Measurements from ENCODE around the gene RBM22.
A peak's percentile ranks its signal among the peaks of the same experiment; 100 is the strongest.

RBM22 gene

DNA sequence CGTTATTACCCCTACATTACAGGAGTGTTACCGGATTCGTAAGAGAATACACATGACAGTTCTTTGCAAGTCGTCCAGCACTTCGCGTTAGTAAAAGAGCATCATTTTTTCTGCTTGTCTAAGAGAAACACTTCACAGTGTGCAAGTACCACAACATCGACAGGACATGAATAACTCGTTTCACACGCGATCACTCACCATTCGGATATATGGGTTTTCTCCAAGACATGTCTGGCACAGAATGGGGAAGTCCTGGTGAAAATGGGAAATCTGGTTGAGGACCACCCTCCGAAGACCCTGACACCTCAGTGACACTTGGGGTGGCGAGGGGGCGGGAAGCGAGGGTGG is 642 bp downstream of the RBM22 start:
- H3K27ac Mint-ChIP-seq, result no peak overlapping the region
- H3K4me1 Mint-ChIP-seq, result peaks cover 3% of the 10 kb centered on the region
- no peaks in the 10 kb centered on the region for H3K27me3 Mint-ChIP-seq
- H3K9me3 Mint-ChIP-seq, result no peaks in the 10 kb centered on the region
- H3K36me3 Mint-ChIP-seq, result peaks cover 8% of the 10 kb centered on the region
- DNase-seq (ENCODE audit: low spot score in 2 of 2) (no peak), ATAC-seq (ENCODE audit: low read depth) (no peak)
- no peak overlapping the region for H3K4me3 Mint-ChIP-seq

GRCh38 chr5:150694612-150695011 is 6.2 kb downstream of the RBM22 start:
- no peak for ATAC-seq (ENCODE audit: low read depth)
- H3K27me3 Mint-ChIP-seq, result no peaks in the 10 kb centered on the region
- H3K4me1 Mint-ChIP-seq, result peaks cover 3% of the 10 kb centered on the region
- no peak for DNase-seq (ENCODE audit: low spot score in 2 of 2)
- peak overlapping the region; percentile 20 for H3K27ac Mint-ChIP-seq
- H3K36me3 Mint-ChIP-seq, result peaks cover 29% of the 10 kb centered on the region
- no peaks in the 10 kb centered on the region for H3K9me3 Mint-ChIP-seq
- no peak overlapping the region for H3K4me3 Mint-ChIP-seq

DNA sequence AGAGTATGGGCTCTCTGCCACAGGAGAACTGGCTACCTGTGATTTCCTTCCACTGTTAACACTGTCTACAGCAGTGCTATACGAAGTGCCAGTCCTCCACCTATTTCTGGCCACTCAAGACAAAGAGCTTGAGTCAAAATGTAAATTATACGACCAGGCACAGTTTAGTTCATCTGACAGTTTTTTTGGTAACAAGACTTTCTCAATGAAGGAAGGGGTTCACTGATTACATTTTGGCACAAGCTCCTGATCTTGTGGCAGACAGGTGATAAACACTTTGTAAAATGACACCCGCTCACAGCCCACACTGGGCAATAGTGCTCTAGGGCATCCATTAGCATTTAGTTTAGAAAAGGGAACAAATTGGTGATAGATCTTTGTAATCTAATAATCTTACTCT is 8.6 kb downstream of the RBM22 start:
- ATAC-seq (ENCODE audit: low read depth) (no peak), DNase-seq (ENCODE audit: low spot score in 2 of 2) (no peak)
- Mint-ChIP-seq H3K36me3 (peaks cover 34% of the 10 kb centered on the region), H3K4me1 (no peaks in the 10 kb centered on the region), H3K4me3 (no peak overlapping the region), H3K27ac (no peak overlapping the region), H3K9me3 (no peaks in the 10 kb centered on the region), H3K27me3 (no peaks in the 10 kb centered on the region)

DNA sequence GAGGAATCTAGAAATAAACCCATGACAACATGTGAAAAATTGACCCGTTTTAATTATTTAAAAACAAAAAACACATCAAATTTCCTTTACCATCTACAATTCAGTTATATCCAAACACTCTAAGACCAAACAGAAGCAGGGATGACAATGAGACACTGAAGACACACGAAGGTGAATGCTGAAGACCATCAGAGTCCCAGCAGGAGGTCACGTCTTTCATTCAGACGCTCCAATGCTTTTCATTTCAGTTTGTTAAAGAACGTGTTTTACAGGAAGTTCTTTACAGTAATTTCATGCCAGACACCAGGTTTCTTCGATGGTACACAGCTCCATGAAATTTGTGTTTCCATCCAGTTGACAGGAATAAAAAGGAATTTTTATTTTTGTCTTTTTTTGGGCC is 10.1 kb downstream of the RBM22 start:
- ATAC-seq (ENCODE audit: low read depth) (no peak), DNase-seq (ENCODE audit: low spot score in 2 of 2) (no peak)
- no peaks in the 10 kb centered on the region for H3K27me3 Mint-ChIP-seq
- peaks cover 32% of the 10 kb centered on the region for H3K36me3 Mint-ChIP-seq
- H3K9me3 Mint-ChIP-seq, result no peaks in the 10 kb centered on the region
- H3K4me1 Mint-ChIP-seq, result no peaks in the 10 kb centered on the region
- H3K27ac Mint-ChIP-seq, result no peak overlapping the region
- no peak overlapping the region for H3K4me3 Mint-ChIP-seq

DNA sequence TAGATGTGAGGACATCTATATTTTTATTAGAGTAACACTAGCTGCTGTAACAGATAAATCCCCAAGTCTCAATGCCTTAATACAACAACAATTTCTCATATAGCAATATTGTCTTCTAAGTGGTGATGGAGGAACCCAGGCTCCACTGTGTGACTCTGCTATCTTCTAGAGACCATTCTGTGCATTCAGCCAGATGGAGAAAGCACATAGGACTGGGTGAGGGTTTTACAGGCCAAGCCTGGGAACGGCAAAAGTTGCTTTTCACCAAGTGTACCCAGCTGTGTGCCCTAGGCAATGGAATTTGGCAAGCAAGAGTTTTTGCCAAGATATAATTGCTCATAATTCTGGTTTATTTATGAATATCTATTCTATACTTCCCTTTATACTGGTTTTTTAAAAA is 11.7 kb downstream of the RBM22 start:
- DNase-seq (ENCODE audit: low spot score in 2 of 2), result no peak
- no peak overlapping the region for H3K4me3 Mint-ChIP-seq
- H3K27me3 Mint-ChIP-seq, result no peaks in the 10 kb centered on the region
- no peaks in the 10 kb centered on the region for H3K4me1 Mint-ChIP-seq
- H3K27ac Mint-ChIP-seq, result no peak overlapping the region
- no peaks in the 10 kb centered on the region for H3K9me3 Mint-ChIP-seq
- ATAC-seq (ENCODE audit: low read depth), result no peak
- H3K36me3 Mint-ChIP-seq, result peaks cover 27% of the 10 kb centered on the region

DNA sequence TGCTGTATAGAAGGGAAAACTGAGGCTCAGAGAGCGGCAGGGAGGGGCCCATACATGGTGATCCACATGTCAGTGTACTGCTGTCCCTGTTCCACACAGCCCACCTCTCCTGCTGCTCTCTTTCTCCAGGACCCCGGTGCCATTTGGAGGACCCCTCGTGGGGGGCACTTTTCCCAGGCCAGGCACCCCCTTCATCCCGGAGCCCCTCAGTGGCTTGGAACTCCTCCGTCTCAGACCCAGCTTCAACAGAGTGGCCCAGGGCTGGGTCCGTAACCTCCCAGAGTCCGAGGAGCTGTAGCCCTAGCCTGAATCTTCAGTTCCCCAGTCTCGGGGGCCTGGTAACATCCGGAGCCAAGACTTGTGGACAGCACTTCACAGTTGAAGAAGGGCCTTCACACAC is 24.3 kb downstream of the RBM22 start:
- ATAC-seq (ENCODE audit: low read depth) (no peak), DNase-seq (ENCODE audit: low spot score in 2 of 2) (no peak)
- Mint-ChIP-seq H3K36me3 (peaks cover 5% of the 10 kb centered on the region), H3K9me3 (no peaks in the 10 kb centered on the region), H3K4me3 (no peak overlapping the region), H3K27ac (no peak overlapping the region), H3K4me1 (no peaks in the 10 kb centered on the region), H3K27me3 (peaks cover 2% of the 10 kb centered on the region)

DNA sequence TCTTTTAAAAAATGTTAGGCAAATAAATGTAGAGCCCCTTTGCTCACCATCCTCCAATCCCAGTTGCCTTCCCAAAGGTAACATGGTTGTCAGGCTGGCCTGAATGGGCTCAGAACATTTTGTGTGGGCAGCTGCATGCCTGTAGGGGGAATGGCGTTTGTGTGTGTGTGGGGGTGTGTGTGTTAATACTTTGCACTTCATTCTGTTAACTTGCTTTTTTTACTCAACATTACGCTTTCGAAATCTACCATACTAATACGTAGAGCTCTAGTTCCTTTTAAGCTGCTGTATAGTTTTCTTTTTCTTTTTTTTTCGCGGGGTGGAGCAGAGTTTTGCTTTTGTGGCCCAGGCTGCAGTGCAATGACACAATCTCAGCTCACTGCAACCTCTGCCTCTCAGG is 25.8 kb downstream of the RBM22 start:
- ATAC-seq (ENCODE audit: low read depth) (no peak), DNase-seq (ENCODE audit: low spot score in 2 of 2) (no peak)
- peaks cover 5% of the 10 kb centered on the region for H3K27me3 Mint-ChIP-seq
- H3K4me3 Mint-ChIP-seq, result no peak overlapping the region
- H3K36me3 Mint-ChIP-seq, result no peaks in the 10 kb centered on the region
- no peaks in the 10 kb centered on the region for H3K4me1 Mint-ChIP-seq
- no peak overlapping the region for H3K27ac Mint-ChIP-seq
- no peaks in the 10 kb centered on the region for H3K9me3 Mint-ChIP-seq

DNA sequence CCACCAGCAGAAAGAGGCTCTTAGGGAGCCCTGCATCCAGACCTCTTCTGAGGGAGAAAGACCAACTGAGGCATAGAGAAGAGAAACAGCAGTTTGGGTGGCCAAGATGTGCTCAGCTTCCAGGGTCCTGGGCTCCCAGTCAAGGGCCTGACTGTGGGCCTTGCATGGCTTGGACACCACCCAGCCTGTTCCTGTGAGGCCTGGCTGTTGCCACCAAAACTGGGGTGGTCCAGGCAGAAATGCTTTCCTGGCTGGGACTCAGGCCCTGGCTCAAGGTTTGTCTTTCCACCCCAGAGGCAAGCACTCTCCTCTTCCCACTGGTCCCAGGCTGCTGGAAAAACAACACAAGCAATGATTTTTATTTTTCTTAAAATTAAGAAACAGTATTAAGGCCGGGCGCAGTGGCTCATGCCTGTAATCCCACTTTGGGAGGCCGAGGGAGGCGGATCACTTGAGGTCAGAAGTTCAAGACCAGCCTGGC is 26.5 kb downstream of the RBM22 start:
- Mint-ChIP-seq H3K4me1 (no peaks in the 10 kb centered on the region), H3K9me3 (no peaks in the 10 kb centered on the region), H3K36me3 (no peaks in the 10 kb centered on the region), H3K27me3 (peaks cover 8% of the 10 kb centered on the region), H3K27ac (no peak overlapping the region), H3K4me3 (no peak overlapping the region)
- ATAC-seq (ENCODE audit: low read depth), result no peak
- DNase-seq (ENCODE audit: low spot score in 2 of 2), result no peak

DNA sequence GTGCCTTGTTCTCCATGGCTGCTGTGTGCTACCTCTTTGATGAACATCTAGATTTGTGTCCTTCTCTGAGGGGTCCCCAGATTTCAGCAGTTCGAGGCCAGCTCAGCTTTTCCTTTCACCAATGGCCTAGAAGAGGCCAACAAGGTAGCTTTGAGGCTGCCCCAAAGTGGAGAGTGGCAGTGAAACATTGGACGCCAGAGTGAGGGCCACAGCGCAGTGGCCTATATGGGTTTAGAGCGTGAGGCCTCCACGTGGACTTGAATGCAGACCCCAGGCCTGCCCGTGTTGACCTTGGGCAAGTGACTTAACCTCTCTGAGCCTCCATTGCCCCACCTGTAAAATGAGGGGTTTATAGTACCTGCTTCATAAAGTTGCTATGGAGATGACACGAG is 28.0 kb downstream of the RBM22 start:
- Mint-ChIP-seq H3K4me1 (no peaks in the 10 kb centered on the region), H3K27ac (no peak overlapping the region), H3K27me3 (peaks cover 8% of the 10 kb centered on the region), H3K36me3 (no peaks in the 10 kb centered on the region), H3K4me3 (no peak overlapping the region), H3K9me3 (no peaks in the 10 kb centered on the region)
- ATAC-seq (ENCODE audit: low read depth) (no peak), DNase-seq (ENCODE audit: low spot score in 2 of 2) (no peak)

DNA sequence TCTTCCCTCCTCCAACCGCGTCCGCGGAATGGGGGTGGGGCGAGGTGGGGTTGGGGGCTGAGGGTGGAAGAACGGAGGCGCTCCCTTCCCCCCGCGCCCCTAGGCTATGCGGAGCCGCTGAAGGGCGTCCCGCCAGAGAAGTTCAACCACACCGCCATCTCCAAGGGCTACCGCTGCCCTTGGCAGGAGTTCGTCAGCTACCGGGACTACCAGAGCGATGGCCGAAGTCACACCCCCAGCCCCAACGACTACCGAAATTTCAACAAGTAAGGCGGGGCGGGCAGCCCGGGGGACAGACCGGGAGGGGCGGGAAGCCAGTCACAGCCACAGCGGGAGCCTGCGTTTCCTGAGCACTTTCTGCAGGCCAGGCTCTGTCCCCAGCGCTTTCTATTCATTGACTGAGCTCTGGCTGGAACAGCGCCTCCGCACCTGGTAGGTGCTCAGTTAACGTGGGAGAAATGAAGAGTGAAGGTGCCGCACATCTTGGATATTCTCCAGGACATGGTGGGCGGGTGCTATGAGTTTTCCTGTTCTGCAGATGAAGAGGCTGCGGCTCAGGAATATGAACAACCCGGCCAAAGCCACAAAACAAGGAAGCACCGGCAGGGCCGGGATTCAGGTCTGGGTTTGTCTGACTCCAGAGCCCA is 28.5 kb downstream of the RBM22 start:
- H3K27ac Mint-ChIP-seq, result no peak overlapping the region
- ATAC-seq (ENCODE audit: low read depth) (peak; percentile 51), DNase-seq (ENCODE audit: low spot score in 2 of 2) (no peak)
- H3K4me1 Mint-ChIP-seq, result no peaks in the 10 kb centered on the region
- no peaks in the 10 kb centered on the region for H3K9me3 Mint-ChIP-seq
- peaks cover 8% of the 10 kb centered on the region for H3K27me3 Mint-ChIP-seq
- H3K36me3 Mint-ChIP-seq, result no peaks in the 10 kb centered on the region
- H3K4me3 Mint-ChIP-seq, result peak overlapping the region; percentile 71

DNA sequence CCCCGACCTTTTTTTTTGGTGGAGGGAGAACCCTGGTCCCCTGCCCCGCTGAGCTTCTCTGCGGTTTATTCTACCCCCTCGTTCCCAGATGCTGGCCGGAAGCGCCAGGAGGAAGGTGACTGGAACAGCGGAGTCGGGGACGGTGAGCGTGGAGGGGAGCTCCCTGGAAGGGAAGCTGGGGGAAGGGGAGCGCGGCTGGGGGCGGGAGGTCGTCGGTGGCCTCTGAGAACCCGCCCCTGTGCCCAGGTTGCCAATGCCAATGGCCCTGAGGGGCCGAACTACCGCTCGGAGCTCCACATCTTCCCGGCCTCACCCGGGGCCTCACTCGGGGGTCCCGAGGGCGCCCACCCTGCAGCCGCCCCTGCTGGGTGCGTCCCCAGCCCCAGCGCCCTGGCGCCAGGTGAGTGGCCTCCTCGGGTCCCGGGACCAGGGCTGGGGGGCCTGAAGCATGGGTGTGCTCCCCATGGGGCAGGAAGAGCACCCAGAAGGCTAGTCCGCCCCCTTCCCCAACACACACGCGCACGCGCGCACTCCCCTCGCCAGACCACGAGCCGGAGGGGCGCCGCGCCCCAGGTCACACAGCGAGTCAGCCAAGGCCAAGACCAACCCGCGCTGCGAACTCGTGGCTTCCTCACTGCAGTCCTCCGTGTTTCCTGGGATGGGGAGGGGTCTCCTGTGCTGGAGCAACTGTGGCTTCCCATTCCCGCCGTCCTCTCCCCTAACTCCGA is 29.2 kb downstream of the RBM22 start:
- H3K4me3 Mint-ChIP-seq, result peak overlapping the region; percentile 71
- peak in 1 of 2 donors; percentile 35 for DNase-seq (ENCODE audit: low spot score in 2 of 2)
- no peak overlapping the region for H3K27ac Mint-ChIP-seq
- no peaks in the 10 kb centered on the region for H3K4me1 Mint-ChIP-seq
- no peaks in the 10 kb centered on the region for H3K9me3 Mint-ChIP-seq
- peak; percentile 54 for ATAC-seq (ENCODE audit: low read depth)
- peaks cover 8% of the 10 kb centered on the region for H3K27me3 Mint-ChIP-seq
- no peaks in the 10 kb centered on the region for H3K36me3 Mint-ChIP-seq

- Mint-ChIP-seq H3K4me3 (peak overlapping the region; percentile 55), H3K27me3 (peaks cover 8% of the 10 kb centered on the region), H3K27ac (no peak overlapping the region), H3K36me3 (no peaks in the 10 kb centered on the region), H3K9me3 (no peaks in the 10 kb centered on the region), H3K4me1 (no peaks in the 10 kb centered on the region)
- ATAC-seq (ENCODE audit: low read depth) (no peak), DNase-seq (ENCODE audit: low spot score in 2 of 2) (no peak)
These were observed 29.9 kb downstream of the RBM22 start for GRCh38 chr5:150670948-150671310.

GRCh38 chr5:150670275-150670947 is 30.5 kb downstream of the RBM22 start:
- Mint-ChIP-seq H3K4me3 (peak overlapping the region; percentile 9), H3K4me1 (no peaks in the 10 kb centered on the region), H3K27ac (no peak overlapping the region), H3K9me3 (no peaks in the 10 kb centered on the region), H3K36me3 (no peaks in the 10 kb centered on the region), H3K27me3 (peaks cover 8% of the 10 kb centered on the region)
- ATAC-seq (ENCODE audit: low read depth) (no peak), DNase-seq (ENCODE audit: low spot score in 2 of 2) (no peak)

DNA sequence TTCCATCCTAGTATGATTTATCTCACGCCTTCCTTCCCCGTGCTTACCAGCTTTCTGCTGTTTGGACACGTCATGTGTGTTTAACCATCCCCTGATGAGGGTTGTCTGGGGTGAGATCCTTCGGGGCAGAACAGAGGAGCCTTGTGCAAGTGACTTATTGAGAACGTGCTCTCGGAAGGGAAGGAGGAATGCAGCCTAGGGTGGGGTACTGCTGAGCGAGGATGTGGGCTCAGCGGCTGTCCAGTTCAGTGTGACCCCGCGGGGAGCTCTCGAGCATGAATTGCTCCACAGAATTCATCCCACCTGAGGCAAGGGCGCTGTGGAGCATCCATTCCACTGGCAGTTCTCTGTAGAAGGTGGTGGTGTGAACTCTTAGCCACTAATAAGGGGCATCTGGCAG is 35.8 kb downstream of the RBM22 start:
- Mint-ChIP-seq H3K27ac (no peak overlapping the region), H3K4me3 (no peak overlapping the region), H3K9me3 (no peaks in the 10 kb centered on the region), H3K27me3 (peaks cover 7% of the 10 kb centered on the region), H3K4me1 (no peaks in the 10 kb centered on the region), H3K36me3 (no peaks in the 10 kb centered on the region)
- ATAC-seq (ENCODE audit: low read depth) (no peak), DNase-seq (ENCODE audit: low spot score in 2 of 2) (no peak)

All from memory B cell (primary cell).